Fibroblast of gingiva (primary cell): Measurements from ENCODE around the gene MED12L.
A peak's percentile ranks its signal among the peaks of the same experiment; 100 is the strongest.

ENCODE experiments used
- DNase-seq: peaks from one replicate; pipeline ENCODE4 v3.0.0-alpha.2; 2011; ENCODE audit warnings: low read depth

MED12L gene

GRCh38 chr3:151297429-151297828 is 212.0 kb downstream of the MED12L start:
- DNase-seq: no peak

GRCh38 chr3:151299006-151299405 is 213.5 kb downstream of the MED12L start:
- DNase-seq: no peak

GRCh38 chr3:151300539-151300938 is 215.1 kb downstream of the MED12L start:
- DNase-seq: no peak

- DNase-seq: peak; percentile 65
Measured at GRCh38 chr3:151301787-151302186, 216.3 kb downstream of the MED12L start.

GRCh38 chr3:151303751-151304150 is 218.3 kb downstream of the MED12L start:
- DNase-seq: no peak

- peak; percentile 98 for DNase-seq
Measured at GRCh38 chr3:151305060-151305774, 219.8 kb downstream of the MED12L start.

- peak; percentile 28 for DNase-seq
Measured at GRCh38 chr3:151305775-151306151, 220.3 kb downstream of the MED12L start.

GRCh38 chr3:151306168-151306810 is 220.8 kb downstream of the MED12L start:
- DNase-seq: no peak

GRCh38 chr3:151307131-151307530 is 221.7 kb downstream of the MED12L start:
- no peak for DNase-seq

- DNase-seq: no peak
Measured at GRCh38 chr3:151307583-151308488, 222.4 kb downstream of the MED12L start.

- DNase-seq: no peak
Measured at GRCh38 chr3:151309566-151309965, 224.1 kb downstream of the MED12L start.

GRCh38 chr3:151312972-151313371 is 227.5 kb downstream of the MED12L start:
- no peak for DNase-seq

GRCh38 chr3:151314137-151314536 is 228.7 kb downstream of the MED12L start:
- no peak for DNase-seq

- DNase-seq: no peak
Measured at GRCh38 chr3:151314593-151314992, 229.1 kb downstream of the MED12L start.

- DNase-seq: no peak
Measured at GRCh38 chr3:151315136-151315535, 229.7 kb downstream of the MED12L start.

- DNase-seq: no peak
Measured at GRCh38 chr3:151315846-151316245, 230.4 kb downstream of the MED12L start.

- DNase-seq: no peak
Measured at GRCh38 chr3:151316267-151316991, 231.0 kb downstream of the MED12L start, which contains the start of gene GPR87. Gene GPR87, minus strand, starts transcription at chr3:151316820. Its CDS starts 16,720 bp downstream, at chr3:151300100.

GRCh38 chr3:151318313-151318712 is 232.8 kb downstream of the MED12L start:
- DNase-seq: peak; percentile 24

GRCh38 chr3:151318991-151319390 is 233.5 kb downstream of the MED12L start:
- DNase-seq: peak; percentile 21

GRCh38 chr3:151319628-151320027 is 234.2 kb downstream of the MED12L start:
- peak; percentile 65 for DNase-seq

- no peak for DNase-seq
Measured at GRCh38 chr3:151320131-151320530, 234.7 kb downstream of the MED12L start.

- no peak for DNase-seq
Measured at GRCh38 chr3:151321526-151321925, 236.1 kb downstream of the MED12L start.
